ENCODE data around the gene EPN2. TPM values are rescaled to one million over a fixed set of nuclear protein-coding genes. Genes with fewer than 3 reads are reported as not detected.
A peak's percentile ranks its signal among the peaks of the same experiment; 100 is the strongest.

Gene EPN2
- polyA plus RNA-seq, 1 donor (not counting 4 experiments of a cell fraction or from before 2014, with no cell fraction given) = 30.2 TPM

DNA sequence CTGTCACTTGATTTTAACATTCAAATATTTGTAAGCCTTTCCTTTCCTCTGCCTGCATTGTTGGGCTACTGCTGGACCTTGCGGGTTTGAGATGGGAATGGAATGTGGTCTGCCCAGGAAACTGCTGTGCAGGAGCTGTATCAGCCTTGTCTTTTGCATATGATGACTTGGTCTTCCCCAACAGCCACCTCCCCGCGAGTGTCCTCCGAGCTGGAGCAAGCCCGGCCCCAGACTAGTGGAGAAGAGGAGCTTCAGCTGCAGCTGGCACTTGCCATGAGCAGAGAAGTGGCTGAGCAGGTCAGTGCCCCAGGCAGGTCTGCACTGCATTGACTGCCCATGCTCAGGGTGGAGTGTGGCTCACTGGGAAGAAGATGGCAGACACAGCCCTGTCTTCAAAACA lies 72.5 kb downstream of the EPN2 start:
- dilution Hi-C loops (cut with MboI; ENCODE audit: extremely low pct_ligation_motif_present, low sequenced_read_pairs) = no loop called here
- peak overlapping the region; percentile 2 for H3K4me2 ChIP-seq (ENCODE audit: control insufficient read depth, extremely low read depth, insufficient read depth, low read depth, low read length)
- no peaks in the 10 kb centered on the region for H3K79me2 ChIP-seq (ENCODE audit: control insufficient read depth, insufficient read depth, low read length)
- no peak for DNase-seq (ENCODE audit: low read depth, low spot score)
- peaks cover 30% of the 10 kb centered on the region for H3K4me1 ChIP-seq (ENCODE audit: control insufficient read depth, extremely low read depth, insufficient read depth, low read length)
- H3K27me3 ChIP-seq (ENCODE audit: control insufficient read depth, extremely low read depth, insufficient read depth, low read length) = no peaks in the 10 kb centered on the region
- H3K36me3 ChIP-seq (ENCODE audit: control insufficient read depth in 2 of 2, extremely low read depth in 1 of 2, insufficient read depth in 2 of 2, low read length in 2 of 2) = peaks cover 15 to 37% of the 10 kb centered on the region in 2 experiments
- H3K9ac ChIP-seq (ENCODE audit: control insufficient read depth, extremely low read depth, insufficient read depth, low read length) = no peak overlapping the region
- H4K20me1 ChIP-seq (ENCODE audit: control insufficient read depth, extremely low read depth, insufficient read depth, low read length) = no peaks in the 10 kb centered on the region
- peaks cover 4% of the 10 kb centered on the region for H3K9me1 ChIP-seq (ENCODE audit: control insufficient read depth, extremely low read depth, insufficient read depth, low read length)
- H2AFZ ChIP-seq (ENCODE audit: control insufficient read depth, low read length) = no peak overlapping the region
- peak; percentile 17 for FAIRE-seq
- H3K9me3 ChIP-seq (ENCODE audit: control insufficient read depth, low read depth, low read length) = no peaks in the 10 kb centered on the region
- H3K4me3 ChIP-seq (ENCODE audit: control insufficient read depth in 2 of 3, extremely low read depth in 1 of 3, insufficient read depth in 2 of 3, low read depth in 1 of 3, low read length in 3 of 3) = no peak overlapping the region
- no peak overlapping the region for H3K27ac ChIP-seq (ENCODE audit: control insufficient read depth, insufficient read depth, low read length)
- TF ChIP-seq EZH2 (IDR thresholded peaks at IDR 0.05; ENCODE audit: low read length) = no peak
- TF ChIP-seq, protein P1, sequence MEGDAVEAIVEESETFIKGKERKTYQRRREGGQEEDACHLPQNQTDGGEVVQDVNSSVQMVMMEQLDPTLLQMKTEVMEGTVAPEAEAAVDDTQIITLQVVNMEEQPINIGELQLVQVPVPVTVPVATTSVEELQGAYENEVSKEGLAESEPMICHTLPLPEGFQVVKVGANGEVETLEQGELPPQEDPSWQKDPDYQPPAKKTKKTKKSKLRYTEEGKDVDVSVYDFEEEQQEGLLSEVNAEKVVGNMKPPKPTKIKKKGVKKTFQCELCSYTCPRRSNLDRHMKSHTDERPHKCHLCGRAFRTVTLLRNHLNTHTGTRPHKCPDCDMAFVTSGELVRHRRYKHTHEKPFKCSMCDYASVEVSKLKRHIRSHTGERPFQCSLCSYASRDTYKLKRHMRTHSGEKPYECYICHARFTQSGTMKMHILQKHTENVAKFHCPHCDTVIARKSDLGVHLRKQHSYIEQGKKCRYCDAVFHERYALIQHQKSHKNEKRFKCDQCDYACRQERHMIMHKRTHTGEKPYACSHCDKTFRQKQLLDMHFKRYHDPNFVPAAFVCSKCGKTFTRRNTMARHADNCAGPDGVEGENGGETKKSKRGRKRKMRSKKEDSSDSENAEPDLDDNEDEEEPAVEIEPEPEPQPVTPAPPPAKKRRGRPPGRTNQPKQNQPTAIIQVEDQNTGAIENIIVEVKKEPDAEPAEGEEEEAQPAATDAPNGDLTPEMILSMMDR (optimal IDR thresholded peaks at IDR 0.05 in 1 of 3, IDR thresholded peaks at IDR 0.05 in 1 of 3, conservative IDR thresholded peaks at IDR 0.05 in 1 of 3; ENCODE audit: extremely low read depth in 1 of 3, insufficient read depth in 2 of 3, low read length in 3 of 3) = no peak

DNA sequence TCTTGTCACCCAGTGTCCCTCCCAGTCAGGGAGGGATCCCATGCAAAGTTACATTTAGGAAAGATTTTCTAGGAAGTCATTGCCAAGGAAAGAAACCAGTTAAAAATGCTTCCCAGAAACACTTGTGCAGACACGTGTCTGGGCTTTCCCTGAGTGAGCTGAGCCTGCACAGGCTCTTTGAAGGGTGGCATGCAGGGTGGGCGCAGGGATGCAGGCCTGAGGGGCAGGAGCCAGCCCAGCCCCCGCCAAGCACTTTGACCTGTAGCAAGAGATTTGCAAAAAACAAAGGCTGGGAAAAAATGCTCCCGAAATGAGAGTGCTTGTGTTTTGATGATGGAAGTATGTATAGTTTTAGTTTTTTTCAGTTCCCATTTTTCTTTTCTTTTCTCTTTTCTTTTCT lies 73.0 kb downstream of the EPN2 start:
- no peak overlapping the region for H3K4me2 ChIP-seq (ENCODE audit: control insufficient read depth, extremely low read depth, insufficient read depth, low read depth, low read length)
- H3K9me1 ChIP-seq (ENCODE audit: control insufficient read depth, extremely low read depth, insufficient read depth, low read length) = peaks cover 4% of the 10 kb centered on the region
- FAIRE-seq = no peak
- dilution Hi-C loops (cut with MboI; ENCODE audit: extremely low pct_ligation_motif_present, low sequenced_read_pairs) = no loop called here
- TF ChIP-seq, protein P1 (optimal IDR thresholded peaks at IDR 0.05 in 1 of 3, IDR thresholded peaks at IDR 0.05 in 1 of 3, conservative IDR thresholded peaks at IDR 0.05 in 1 of 3; ENCODE audit: extremely low read depth in 1 of 3, insufficient read depth in 2 of 3, low read length in 3 of 3) = no peak
- TF ChIP-seq EZH2 (IDR thresholded peaks at IDR 0.05; ENCODE audit: low read length) = no peak
- peaks cover 30% of the 10 kb centered on the region for H3K4me1 ChIP-seq (ENCODE audit: control insufficient read depth, extremely low read depth, insufficient read depth, low read length)
- no peak overlapping the region for H3K9ac ChIP-seq (ENCODE audit: control insufficient read depth, extremely low read depth, insufficient read depth, low read length)
- H3K79me2 ChIP-seq (ENCODE audit: control insufficient read depth, insufficient read depth, low read length) = no peaks in the 10 kb centered on the region
- peaks cover 15 to 38% of the 10 kb centered on the region in 2 experiments for H3K36me3 ChIP-seq (ENCODE audit: control insufficient read depth in 2 of 2, extremely low read depth in 1 of 2, insufficient read depth in 2 of 2, low read length in 2 of 2)
- no peak for DNase-seq (ENCODE audit: low read depth, low spot score)
- no peaks in the 10 kb centered on the region for H3K27me3 ChIP-seq (ENCODE audit: control insufficient read depth, extremely low read depth, insufficient read depth, low read length)
- H3K4me3 ChIP-seq (ENCODE audit: control insufficient read depth in 2 of 3, extremely low read depth in 1 of 3, insufficient read depth in 2 of 3, low read depth in 1 of 3, low read length in 3 of 3) = no peak overlapping the region
- H3K27ac ChIP-seq (ENCODE audit: control insufficient read depth, insufficient read depth, low read length) = no peak overlapping the region
- H4K20me1 ChIP-seq (ENCODE audit: control insufficient read depth, extremely low read depth, insufficient read depth, low read length) = no peaks in the 10 kb centered on the region
- no peaks in the 10 kb centered on the region for H3K9me3 ChIP-seq (ENCODE audit: control insufficient read depth, low read depth, low read length)
- H2AFZ ChIP-seq (ENCODE audit: control insufficient read depth, low read length) = no peak overlapping the region

All from keratinocyte (primary cell).